Ishikawa (cell line): ENCODE data around the gene MSX2.

Source experiments
- CEBPB ChIP-seq: IDR thresholded peaks from 2 replicates; pipeline ENCODE4 v1.6.1; 2012
- CREB1 ChIP-seq: IDR thresholded peaks from 2 replicates; pipeline ENCODE4 v1.6.1; 2012; ENCODE audit warnings: low read depth
- EGR1 ChIP-seq: IDR thresholded peaks from 2 replicates; pipeline ENCODE4 v1.6.1; 2012
- EP300 ChIP-seq: IDR thresholded peaks from 2 replicates; pipeline ENCODE4 v1.6.1; 2012; ENCODE audit warnings: borderline replicate concordance
- FOXM1 ChIP-seq: IDR thresholded peaks from 2 replicates; pipeline ENCODE4 v1.6.1; 2012; ENCODE audit warnings: low read depth, borderline replicate concordance
- MAX ChIP-seq: IDR thresholded peaks from 2 replicates; pipeline ENCODE4 v1.6.1; 2012
- NFIC ChIP-seq: IDR thresholded peaks from 2 replicates; pipeline ENCODE4 v1.6.1; 2012
- RAD21 ChIP-seq: IDR thresholded peaks from 2 replicates; pipeline ENCODE4 v1.6.1; 2012; ENCODE audit warnings: low read depth
- TAF1 ChIP-seq: IDR thresholded peaks from 2 replicates; pipeline ENCODE4 v1.6.1; 2012; ENCODE audit warnings: low read depth, mild to moderate bottlenecking
- TCF12 ChIP-seq: IDR thresholded peaks from 2 replicates; pipeline ENCODE4 v1.6.1; 2012; ENCODE audit warnings: low read depth
- TEAD4 ChIP-seq: IDR thresholded peaks from 2 replicates; pipeline ENCODE4 v1.6.1; 2012
- USF1 ChIP-seq: IDR thresholded peaks from 2 replicates; pipeline ENCODE4 v1.6.1; 2012
- YY1 ChIP-seq: IDR thresholded peaks from 2 replicates; pipeline ENCODE4 v1.6.1; 2012; ENCODE audit warnings: low read depth
- ZBTB7A ChIP-seq: IDR thresholded peaks from 2 replicates; pipeline ENCODE4 v1.6.1; 2012; ENCODE audit warnings: low read depth
- TF ChIP-seq, protein P1 (sequence below): IDR thresholded peaks from 2 replicates; pipeline ENCODE4 v1.6.1; 2012; ENCODE audit warnings: low read depth, mild to moderate bottlenecking

MSX2 gene

GRCh38 chr5:174733091-174733690 lies 8.8 kb downstream of the MSX2 start:
- TF ChIP-seq ZBTB7A (no peak), MAX (no peak), USF1 (no peak)

GRCh38 chr5:174733836-174734235 lies 9.5 kb downstream of the MSX2 start:
- TF ChIP-seq FOXM1 (no peak), CREB1 (no peak), NFIC (no peak), CEBPB (no peak), ZBTB7A (no peak), TAF1 (no peak)

GRCh38 chr5:174734571-174735497 lies 10.5 kb downstream of the MSX2 start:
- TF ChIP-seq USF1 (no peak), MAX (no peak), NFIC (no peak)

DNA sequence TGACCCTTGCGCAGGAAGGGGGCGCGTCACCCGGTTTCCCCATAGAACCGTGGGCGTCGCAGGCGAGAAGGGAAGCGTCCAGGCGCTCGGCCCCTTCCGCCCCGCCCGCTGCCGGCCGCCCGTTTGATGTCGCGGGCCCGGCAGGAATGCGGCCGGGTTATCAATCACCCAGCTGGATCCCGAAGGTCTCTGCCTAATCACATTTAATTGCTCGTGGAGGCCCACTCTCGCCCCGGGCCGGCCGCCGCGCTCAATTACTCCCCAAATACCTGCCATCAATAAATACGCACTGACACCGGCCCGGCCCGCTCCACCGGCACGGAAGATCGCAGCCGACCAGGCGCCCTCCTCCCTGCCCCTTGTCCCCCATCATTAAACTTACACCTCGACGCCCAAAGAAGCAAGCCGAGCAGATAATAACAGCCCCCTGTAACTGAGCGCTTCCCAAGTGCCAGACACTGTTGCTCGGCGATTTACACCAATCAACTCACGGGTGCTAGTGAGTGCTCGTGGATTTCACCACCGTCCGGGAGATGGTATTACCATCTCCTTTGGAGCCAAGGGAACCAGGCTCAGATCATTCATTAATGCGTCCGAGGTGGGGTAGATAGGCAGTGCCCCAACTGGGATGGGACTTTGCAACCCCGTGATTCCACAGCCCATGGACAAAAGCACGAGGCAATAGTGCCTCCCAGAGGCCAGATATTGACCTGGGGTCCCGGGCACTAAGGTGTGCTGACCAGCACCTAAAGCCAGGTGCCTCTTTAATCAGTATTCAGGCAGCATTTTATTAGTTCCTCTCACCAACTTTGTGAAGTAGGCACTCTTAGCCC lies 11.3 kb downstream of the MSX2 start:
- no peak for TF ChIP-seq TAF1
- no peak for TF ChIP-seq MAX
- no peak for TF ChIP-seq TCF12
- TF ChIP-seq RAD21 = peak; percentile 32

DNA sequence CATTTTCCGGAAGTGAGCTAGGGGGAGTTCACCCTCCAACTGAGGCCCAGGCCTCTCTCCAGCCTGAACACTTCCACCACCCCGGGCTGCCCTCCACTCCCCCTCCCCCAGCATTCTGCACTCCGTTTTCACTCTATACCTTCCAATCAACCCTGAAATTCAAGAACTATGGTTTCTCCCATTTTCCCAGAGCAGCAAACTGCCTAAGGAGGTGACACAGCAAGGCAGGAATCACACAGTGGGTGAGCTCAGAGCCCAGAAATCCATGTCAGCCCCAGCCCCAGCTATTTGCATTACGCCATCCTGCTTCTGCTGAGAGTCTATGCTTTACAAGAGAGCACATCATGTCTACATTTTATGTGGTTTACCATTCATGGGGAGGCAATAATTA lies 11.9 kb downstream of the MSX2 start:
- TF ChIP-seq ZBTB7A = no peak
- no peak for TF ChIP-seq EGR1
- TF ChIP-seq, protein P1, sequence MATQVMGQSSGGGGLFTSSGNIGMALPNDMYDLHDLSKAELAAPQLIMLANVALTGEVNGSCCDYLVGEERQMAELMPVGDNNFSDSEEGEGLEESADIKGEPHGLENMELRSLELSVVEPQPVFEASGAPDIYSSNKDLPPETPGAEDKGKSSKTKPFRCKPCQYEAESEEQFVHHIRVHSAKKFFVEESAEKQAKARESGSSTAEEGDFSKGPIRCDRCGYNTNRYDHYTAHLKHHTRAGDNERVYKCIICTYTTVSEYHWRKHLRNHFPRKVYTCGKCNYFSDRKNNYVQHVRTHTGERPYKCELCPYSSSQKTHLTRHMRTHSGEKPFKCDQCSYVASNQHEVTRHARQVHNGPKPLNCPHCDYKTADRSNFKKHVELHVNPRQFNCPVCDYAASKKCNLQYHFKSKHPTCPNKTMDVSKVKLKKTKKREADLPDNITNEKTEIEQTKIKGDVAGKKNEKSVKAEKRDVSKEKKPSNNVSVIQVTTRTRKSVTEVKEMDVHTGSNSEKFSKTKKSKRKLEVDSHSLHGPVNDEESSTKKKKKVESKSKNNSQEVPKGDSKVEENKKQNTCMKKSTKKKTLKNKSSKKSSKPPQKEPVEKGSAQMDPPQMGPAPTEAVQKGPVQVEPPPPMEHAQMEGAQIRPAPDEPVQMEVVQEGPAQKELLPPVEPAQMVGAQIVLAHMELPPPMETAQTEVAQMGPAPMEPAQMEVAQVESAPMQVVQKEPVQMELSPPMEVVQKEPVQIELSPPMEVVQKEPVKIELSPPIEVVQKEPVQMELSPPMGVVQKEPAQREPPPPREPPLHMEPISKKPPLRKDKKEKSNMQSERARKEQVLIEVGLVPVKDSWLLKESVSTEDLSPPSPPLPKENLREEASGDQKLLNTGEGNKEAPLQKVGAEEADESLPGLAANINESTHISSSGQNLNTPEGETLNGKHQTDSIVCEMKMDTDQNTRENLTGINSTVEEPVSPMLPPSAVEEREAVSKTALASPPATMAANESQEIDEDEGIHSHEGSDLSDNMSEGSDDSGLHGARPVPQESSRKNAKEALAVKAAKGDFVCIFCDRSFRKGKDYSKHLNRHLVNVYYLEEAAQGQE = no peak
- no peak for TF ChIP-seq NFIC
- TF ChIP-seq MAX = no peak

DNA sequence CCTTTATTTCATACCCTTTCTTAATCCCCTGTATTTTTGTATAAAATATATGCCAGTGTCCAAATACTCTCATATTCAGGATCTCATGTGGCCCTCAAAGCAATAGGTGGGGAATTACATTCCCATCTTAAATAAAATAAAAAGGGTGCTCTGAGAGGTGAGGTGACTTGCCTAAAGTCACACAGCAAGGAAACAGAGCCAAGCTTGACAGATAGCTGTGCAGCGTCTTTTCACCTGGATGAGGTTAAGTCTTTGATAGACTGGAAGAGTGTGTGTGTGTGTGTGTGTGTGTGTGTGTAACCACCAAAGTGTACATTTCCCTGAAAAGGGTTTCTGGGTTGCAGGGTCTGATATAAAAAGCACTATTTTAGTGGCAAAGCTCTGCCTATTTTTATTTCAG lies 12.4 kb downstream of the MSX2 start:
- no peak for TF ChIP-seq USF1

- no peak for TF ChIP-seq RAD21
- TF ChIP-seq NFIC = no peak
- TF ChIP-seq, protein P1 = no peak
- no peak for TF ChIP-seq YY1
- TF ChIP-seq EP300 = no peak
- no peak for TF ChIP-seq TCF12
- no peak for TF ChIP-seq EGR1
- TF ChIP-seq TAF1 = no peak
- no peak for TF ChIP-seq TEAD4
- no peak for TF ChIP-seq ZBTB7A
These were observed 12.9 kb downstream of the MSX2 start for GRCh38 chr5:174737330-174737729.
